GM20000 (cell line): ENCODE data around the gene MTPN.

Experiments
- DNase-seq: peaks from one replicate; pipeline ENCODE4 v3.0.0; 2012; ENCODE audit warnings: low spot score
- TF ChIP-seq, protein P1 (sequence below): IDR thresholded peaks from 2 replicates; pipeline ENCODE4 v1.5.1; 2012; ENCODE audit warnings: mild to moderate bottlenecking, control low read depth; ENCODE audit errors: extremely low read depth, missing control alignments

Gene MTPN

DNA sequence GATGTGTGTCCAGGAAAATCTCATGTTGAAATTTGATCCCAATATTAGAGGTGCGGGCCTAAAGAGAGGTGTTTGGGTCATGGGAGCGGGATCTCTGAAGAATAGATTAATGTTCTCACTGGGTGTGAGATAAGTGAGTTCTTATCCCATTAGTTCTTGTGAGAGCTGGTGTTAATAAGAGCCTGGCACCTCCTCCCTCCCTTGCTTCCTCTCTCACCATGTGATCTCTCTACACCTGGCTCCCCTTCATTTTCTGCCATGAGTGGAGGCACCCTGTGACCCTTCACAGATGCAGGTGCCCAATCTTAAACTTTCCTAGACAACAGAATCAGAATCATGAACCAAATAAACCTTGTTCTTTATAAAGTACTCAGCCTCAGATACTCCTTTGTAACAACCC is 19.5 kb downstream of the MTPN start:
- DNase-seq: no peak

DNA sequence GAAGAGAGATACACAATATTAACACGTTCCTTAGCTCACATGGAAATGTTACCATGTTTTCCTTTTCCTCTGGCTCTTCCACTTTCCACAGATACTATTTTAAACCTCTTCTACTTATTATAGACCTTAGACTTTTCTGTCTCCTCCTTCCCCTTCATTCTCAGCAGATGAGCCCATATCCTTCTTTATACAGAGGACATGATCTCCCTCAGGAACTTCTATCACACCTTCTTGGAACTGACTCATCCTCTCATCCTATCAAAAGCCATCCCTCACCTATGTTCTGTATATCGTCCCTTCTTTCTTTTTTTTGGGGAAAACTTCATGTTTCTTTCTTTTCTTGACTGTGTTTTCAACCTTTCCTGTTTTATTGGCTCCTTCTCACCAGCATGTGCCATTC is 20.8 kb downstream of the MTPN start:
- DNase-seq: no peak
- TF ChIP-seq, protein P1, sequence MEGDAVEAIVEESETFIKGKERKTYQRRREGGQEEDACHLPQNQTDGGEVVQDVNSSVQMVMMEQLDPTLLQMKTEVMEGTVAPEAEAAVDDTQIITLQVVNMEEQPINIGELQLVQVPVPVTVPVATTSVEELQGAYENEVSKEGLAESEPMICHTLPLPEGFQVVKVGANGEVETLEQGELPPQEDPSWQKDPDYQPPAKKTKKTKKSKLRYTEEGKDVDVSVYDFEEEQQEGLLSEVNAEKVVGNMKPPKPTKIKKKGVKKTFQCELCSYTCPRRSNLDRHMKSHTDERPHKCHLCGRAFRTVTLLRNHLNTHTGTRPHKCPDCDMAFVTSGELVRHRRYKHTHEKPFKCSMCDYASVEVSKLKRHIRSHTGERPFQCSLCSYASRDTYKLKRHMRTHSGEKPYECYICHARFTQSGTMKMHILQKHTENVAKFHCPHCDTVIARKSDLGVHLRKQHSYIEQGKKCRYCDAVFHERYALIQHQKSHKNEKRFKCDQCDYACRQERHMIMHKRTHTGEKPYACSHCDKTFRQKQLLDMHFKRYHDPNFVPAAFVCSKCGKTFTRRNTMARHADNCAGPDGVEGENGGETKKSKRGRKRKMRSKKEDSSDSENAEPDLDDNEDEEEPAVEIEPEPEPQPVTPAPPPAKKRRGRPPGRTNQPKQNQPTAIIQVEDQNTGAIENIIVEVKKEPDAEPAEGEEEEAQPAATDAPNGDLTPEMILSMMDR: no peak

More for the DNA sequence above, 19.5 kb downstream of the MTPN start:
- TF ChIP-seq, protein P1: no peak

DNA sequence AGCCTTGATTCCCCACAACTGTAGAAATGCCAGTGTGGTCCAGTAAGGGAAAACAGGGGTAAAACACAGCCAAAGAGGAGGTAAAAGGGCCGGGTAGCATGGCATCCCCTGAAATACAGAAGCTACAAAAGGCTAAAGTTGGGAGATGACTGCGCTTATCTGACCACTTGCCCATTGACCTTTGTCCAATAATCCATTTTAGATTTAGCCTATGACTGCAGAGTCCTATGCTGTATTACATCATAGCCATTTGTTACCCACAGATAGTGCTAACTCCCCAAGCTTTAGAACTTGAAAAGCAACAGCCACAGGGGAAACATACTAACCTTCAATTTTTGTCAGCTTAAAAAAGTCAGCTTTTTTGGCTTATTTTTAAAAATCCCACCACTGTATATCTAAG is 26.2 kb downstream of the MTPN start:
- TF ChIP-seq, protein P1: no peak
- DNase-seq: no peak

DNA sequence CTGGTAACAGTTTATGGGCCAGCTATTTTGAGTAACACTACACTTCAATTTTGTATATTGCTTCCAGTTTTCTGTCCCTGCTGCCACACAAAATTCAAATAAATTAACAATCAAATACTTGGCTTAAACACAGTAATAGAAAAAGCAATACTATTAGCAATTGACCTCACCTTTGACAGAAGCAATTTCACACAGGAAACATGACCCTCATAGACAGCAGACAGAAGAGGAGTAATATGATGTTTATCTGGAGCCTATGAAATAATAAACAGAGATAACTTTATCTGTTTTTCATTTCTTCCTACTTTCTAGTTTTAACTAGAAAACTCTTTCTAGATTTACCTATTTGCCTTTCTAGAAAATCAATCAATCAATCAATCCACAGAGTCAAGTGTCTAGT is 26.7 kb downstream of the MTPN start:
- TF ChIP-seq, protein P1: no peak
- no peak for DNase-seq

DNA sequence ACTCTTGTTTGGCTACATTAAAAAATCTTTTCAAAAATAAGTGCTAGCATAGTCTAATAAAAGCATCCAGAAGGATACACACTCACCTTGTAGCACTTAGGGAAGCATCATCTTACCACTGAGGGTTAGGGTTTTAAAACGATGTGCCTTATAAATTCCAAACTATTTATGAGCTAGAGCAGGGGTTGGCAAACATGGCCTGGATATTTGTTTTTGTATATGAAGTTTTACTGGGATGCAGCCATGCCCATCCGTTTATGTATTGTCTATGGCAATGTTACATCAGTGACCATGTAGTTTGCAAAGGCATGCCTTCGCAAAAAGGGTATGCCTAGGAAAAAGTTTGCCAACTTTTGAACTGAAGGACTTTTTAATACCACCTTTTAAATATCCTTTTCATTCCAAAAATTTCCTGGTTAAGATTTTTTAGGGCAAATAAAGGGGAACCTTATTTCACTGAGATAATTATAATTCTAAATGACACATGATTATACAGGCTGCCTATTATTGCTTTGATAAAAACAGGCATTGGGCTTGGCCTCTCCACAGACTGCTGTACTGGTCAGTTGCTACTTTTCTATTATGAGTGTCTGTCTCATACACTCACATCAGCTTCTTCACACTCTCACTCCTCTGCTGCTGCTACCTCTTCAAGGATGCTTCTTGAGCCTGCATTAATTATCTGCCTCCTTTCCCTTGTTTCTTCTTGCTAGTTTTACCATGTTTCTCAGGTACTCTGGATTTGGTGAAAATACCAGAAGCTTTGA is 30.7 kb downstream of the MTPN start:
- no peak for DNase-seq
- TF ChIP-seq, protein P1: no peak

DNA sequence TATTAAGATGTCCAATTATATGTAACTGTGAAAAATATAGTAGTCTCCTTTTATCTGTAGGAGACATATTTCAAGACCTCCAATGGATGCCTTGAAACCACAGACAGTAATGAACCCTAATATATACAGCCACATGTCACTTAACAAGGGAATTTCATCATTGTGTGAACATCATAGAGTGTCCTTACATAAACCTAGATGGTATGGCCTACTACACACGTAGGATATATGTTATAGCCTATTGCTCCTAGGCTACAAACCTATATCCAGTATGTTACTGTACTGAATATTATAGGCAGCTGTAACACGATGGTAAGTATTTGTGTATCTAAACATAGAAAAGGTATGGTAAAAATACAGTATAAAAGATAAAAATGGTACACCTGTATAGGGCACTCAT is 32.4 kb downstream of the MTPN start:
- TF ChIP-seq, protein P1: no peak
- no peak for DNase-seq

DNA sequence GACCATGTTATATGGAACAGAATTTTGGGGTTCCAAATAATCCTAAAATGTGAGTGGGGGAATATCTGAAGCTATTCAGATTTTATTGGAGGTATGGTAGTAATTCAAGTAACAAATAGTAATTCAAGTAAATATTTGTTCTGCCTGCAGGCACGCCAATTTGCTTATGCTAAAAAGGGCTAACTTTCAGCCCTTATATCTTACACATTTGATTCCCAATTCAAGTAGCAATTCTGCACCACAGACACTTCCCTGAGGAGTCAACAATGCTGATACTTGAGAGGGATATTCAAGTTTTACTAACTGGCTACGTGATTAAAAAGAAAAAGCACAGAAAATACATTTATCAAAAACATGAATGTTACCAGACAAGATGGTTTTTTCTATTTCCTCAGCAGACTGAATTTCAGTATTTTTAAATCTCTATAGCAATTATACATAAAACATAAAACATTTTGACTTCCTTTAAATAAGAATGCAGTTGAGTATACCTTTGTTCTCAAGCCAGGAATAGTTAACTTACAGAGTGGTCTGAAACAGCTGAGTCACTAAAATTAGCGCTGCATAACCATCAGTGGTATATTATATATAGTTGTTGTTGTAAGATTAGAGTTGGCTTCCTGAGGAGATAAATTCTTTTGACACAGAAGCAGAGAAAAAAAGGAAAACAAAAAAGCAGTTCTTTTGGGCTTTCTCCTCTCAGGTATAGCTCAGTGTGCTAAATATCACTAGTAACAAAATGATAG is 33.9 kb downstream of the MTPN start:
- no peak for DNase-seq
- TF ChIP-seq, protein P1: no peak
